Glutamatergic neuron (in vitro differentiated cells): ENCODE results near the gene PLXND1. TPM values are rescaled to one million over a fixed set of nuclear protein-coding genes. Genes with fewer than 3 reads are reported as not detected.

Experiments used
- DNase-seq: peaks from one replicate; pipeline ENCODE4 v3.0.0; 2022
- H3K27ac Mint-ChIP-seq: one replicate; pipeline ENCODE4 v1.8.0; 2020; ENCODE audit warnings: mild to moderate bottlenecking, mixed read lengths, inconsistent platforms; ENCODE audit not compliant: unreplicated experiment
- H3K27me3 Mint-ChIP-seq: one replicate; pipeline ENCODE4 v1.8.0; 2020; ENCODE audit warnings: mild to moderate bottlenecking, moderate library complexity, mixed read lengths, inconsistent platforms; ENCODE audit not compliant: unreplicated experiment
- H3K36me3 Mint-ChIP-seq: one replicate; pipeline ENCODE4 v1.8.0; 2020; ENCODE audit warnings: mild to moderate bottlenecking, mixed read lengths, inconsistent platforms; ENCODE audit not compliant: unreplicated experiment
- H3K4me1 Mint-ChIP-seq: one replicate; pipeline ENCODE4 v1.8.0; 2020; ENCODE audit warnings: mild to moderate bottlenecking, low read depth, mixed read lengths, inconsistent platforms; ENCODE audit not compliant: unreplicated experiment
- H3K4me3 Mint-ChIP-seq: one replicate; pipeline ENCODE4 v1.8.0; 2020; ENCODE audit warnings: mild to moderate bottlenecking, mixed read lengths, inconsistent platforms; ENCODE audit not compliant: unreplicated experiment
- H3K9me3 Mint-ChIP-seq: one replicate; pipeline ENCODE4 v1.8.0; 2020; ENCODE audit warnings: mild to moderate bottlenecking, moderate library complexity, mixed read lengths, inconsistent platforms; ENCODE audit not compliant: unreplicated experiment
- total RNA-seq: library from RNA; stranded (reverse); fragmentation: NEBNext Ultra II Directional; extraction: Animal tissue kit (Norgen Biotek cat#: 25700); gene quantifications from one replicate; pipeline ENCODE4 v1.2.1, GENCODE V29; 2021; ENCODE audit not compliant: unreplicated experiment
- TF ChIP-seq, protein P1 (sequence below): fragments of 200-600 bp; sonication (generic); IDR thresholded peaks from one replicate; pipeline ENCODE4 v1.5.0; 2021; ENCODE audit not compliant: partially characterized antibody, unreplicated experiment

The PLXND1 gene
- total RNA-seq, 1 donor from 2014 or later = 72.2 TPM

DNA sequence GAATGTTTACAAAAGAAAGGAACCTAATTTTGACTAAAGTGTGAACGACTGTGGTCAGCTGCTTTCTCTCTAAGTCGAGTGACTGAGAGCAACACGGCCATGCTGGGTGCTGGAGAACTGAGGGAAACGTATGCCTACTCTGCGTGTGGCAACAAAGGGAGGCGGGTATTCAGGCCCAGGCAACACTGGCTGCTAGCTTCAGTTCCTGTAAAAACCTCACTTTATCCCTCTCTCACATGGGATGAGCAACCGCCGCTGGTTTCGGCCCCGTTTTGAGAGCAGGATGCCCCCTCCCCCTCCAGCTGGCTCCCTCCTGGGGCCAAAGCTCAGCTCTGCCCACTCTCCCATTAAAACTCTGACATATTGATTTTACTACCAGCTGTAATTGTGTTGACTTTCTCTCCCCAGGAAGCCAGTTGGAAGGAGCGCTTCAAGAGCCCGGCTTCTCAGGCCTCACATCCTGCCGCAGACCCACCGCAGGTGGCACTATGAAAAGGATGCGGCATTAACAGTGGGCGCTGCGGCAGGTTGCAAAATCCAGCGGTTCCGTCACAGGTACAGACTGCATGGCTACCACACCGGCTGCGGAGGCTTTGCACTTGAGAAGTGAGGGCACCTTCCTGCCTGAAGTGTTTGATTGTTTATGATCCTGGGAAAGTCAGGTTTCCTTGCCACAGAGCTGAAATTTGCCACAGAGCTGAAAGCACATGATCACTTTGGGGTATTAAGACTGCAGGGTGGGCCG is 12.7 kb downstream of the PLXND1 start:
- Mint-ChIP-seq H3K36me3 (no peaks in the 10 kb centered on the region), H3K27ac (peak overlapping the region; percentile 62), H3K4me3 (peak overlapping the region; percentile 23), H3K4me1 (peaks cover 37% of the 10 kb centered on the region), H3K9me3 (peaks cover 1% of the 10 kb centered on the region), H3K27me3 (peaks cover 4% of the 10 kb centered on the region)
- peak; percentile 66 for DNase-seq
- TF ChIP-seq, protein P1, sequence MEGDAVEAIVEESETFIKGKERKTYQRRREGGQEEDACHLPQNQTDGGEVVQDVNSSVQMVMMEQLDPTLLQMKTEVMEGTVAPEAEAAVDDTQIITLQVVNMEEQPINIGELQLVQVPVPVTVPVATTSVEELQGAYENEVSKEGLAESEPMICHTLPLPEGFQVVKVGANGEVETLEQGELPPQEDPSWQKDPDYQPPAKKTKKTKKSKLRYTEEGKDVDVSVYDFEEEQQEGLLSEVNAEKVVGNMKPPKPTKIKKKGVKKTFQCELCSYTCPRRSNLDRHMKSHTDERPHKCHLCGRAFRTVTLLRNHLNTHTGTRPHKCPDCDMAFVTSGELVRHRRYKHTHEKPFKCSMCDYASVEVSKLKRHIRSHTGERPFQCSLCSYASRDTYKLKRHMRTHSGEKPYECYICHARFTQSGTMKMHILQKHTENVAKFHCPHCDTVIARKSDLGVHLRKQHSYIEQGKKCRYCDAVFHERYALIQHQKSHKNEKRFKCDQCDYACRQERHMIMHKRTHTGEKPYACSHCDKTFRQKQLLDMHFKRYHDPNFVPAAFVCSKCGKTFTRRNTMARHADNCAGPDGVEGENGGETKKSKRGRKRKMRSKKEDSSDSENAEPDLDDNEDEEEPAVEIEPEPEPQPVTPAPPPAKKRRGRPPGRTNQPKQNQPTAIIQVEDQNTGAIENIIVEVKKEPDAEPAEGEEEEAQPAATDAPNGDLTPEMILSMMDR = no peak

DNA sequence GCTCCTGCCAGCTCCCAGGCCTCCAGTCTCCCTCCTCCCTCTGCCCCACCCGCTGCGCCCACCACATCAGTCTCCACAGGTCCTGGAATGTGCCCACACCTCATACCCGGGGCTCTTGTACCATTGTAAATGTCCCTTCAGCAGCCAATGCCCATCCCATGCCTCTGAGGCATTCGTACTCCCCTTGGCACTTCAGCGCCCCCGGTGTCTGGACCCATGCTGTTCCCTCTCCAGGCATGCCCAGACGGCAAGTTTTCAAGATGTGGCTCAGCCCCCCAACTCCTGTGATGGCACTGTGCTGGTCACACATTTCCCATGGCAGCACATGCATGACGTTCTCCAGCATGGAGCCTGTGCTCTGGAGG is 13.3 kb downstream of the PLXND1 start:
- peak overlapping the region; percentile 81 for H3K27ac Mint-ChIP-seq
- peaks cover 37% of the 10 kb centered on the region for H3K4me1 Mint-ChIP-seq
- H3K27me3 Mint-ChIP-seq = peaks cover 4% of the 10 kb centered on the region
- H3K9me3 Mint-ChIP-seq = peaks cover 1% of the 10 kb centered on the region
- H3K36me3 Mint-ChIP-seq = no peaks in the 10 kb centered on the region
- H3K4me3 Mint-ChIP-seq = peak overlapping the region; percentile 23
- DNase-seq = no peak
- TF ChIP-seq, protein P1 = no peak

GRCh38 chr3:129592381-129593131 is 13.9 kb downstream of the PLXND1 start:
- H3K4me3 Mint-ChIP-seq = peak overlapping the region; percentile 23
- H3K27ac Mint-ChIP-seq = peak overlapping the region; percentile 81
- TF ChIP-seq, protein P1 = no peak
- H3K27me3 Mint-ChIP-seq = peaks cover 4% of the 10 kb centered on the region
- peak; percentile 64 for DNase-seq
- peaks cover 3% of the 10 kb centered on the region for H3K9me3 Mint-ChIP-seq
- H3K4me1 Mint-ChIP-seq = peaks cover 33% of the 10 kb centered on the region
- H3K36me3 Mint-ChIP-seq = no peaks in the 10 kb centered on the region

DNA sequence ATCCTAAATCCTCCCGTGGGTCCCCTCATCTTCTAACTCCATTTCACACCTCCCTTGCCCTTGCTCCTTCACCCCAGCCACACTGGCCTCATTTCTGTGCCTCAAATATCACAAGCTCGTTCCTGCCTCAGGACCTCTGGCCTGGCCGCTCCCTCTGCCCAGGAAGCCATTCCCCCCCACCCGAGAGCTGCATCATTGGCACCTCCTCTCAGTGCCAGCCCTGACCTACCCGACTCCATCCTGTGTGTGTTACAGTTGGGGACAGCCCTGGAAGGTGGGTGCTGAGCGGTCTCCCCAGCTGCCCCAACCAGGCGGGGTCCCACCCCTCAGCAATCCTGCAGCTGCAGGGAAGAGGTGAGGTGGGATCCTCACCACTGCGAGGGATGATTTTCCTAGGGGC is 14.5 kb downstream of the PLXND1 start:
- no peak for DNase-seq
- TF ChIP-seq, protein P1 = no peak
- peaks cover 31% of the 10 kb centered on the region for H3K4me1 Mint-ChIP-seq
- H3K36me3 Mint-ChIP-seq = no peaks in the 10 kb centered on the region
- H3K9me3 Mint-ChIP-seq = peaks cover 4% of the 10 kb centered on the region
- H3K27ac Mint-ChIP-seq = peak overlapping the region; percentile 17
- H3K4me3 Mint-ChIP-seq = peak overlapping the region; percentile 65
- H3K27me3 Mint-ChIP-seq = peaks cover 4% of the 10 kb centered on the region

- no peak overlapping the region for H3K4me3 Mint-ChIP-seq
- H3K27me3 Mint-ChIP-seq = peaks cover 1% of the 10 kb centered on the region
Observed at GRCh38 chr3:129590215-129590614, 16.3 kb downstream of the PLXND1 start.

More at GRCh38 chr3:129590215-129590614, 16.3 kb downstream of the PLXND1 start:
- Mint-ChIP-seq H3K36me3 (no peaks in the 10 kb centered on the region), H3K27ac (no peak overlapping the region), H3K4me1 (peaks cover 27% of the 10 kb centered on the region), H3K9me3 (peaks cover 6% of the 10 kb centered on the region)
- TF ChIP-seq, protein P1 = no peak
- no peak for DNase-seq
